ENCODE measurements around the gene ZNF556.

DNA sequence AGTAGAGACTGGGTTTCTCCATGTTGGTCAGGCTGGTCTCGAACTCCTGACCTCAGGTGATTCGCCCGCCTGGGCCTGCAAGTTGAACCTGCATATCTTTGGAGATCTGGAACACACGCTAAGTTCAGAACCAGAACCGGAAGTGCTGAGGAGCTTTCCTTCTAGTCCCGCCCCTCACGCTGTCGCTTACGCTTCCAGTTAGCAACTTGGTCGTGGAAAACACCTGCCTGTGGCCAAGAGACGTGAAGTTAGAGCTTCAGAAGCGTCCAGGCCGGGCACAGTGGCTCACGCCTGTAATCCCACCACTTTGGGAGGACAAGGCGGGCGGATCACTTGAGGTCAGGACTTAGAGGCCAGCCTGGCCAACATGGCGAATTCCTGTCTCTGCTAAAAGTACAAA, 18.6 kb downstream of the ZNF556 start:
- TF ChIP-seq, protein P1, sequence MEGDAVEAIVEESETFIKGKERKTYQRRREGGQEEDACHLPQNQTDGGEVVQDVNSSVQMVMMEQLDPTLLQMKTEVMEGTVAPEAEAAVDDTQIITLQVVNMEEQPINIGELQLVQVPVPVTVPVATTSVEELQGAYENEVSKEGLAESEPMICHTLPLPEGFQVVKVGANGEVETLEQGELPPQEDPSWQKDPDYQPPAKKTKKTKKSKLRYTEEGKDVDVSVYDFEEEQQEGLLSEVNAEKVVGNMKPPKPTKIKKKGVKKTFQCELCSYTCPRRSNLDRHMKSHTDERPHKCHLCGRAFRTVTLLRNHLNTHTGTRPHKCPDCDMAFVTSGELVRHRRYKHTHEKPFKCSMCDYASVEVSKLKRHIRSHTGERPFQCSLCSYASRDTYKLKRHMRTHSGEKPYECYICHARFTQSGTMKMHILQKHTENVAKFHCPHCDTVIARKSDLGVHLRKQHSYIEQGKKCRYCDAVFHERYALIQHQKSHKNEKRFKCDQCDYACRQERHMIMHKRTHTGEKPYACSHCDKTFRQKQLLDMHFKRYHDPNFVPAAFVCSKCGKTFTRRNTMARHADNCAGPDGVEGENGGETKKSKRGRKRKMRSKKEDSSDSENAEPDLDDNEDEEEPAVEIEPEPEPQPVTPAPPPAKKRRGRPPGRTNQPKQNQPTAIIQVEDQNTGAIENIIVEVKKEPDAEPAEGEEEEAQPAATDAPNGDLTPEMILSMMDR (IDR thresholded peaks at IDR 0.05; ENCODE audit: low read depth, low read length): no peak
- TF ChIP-seq, protein P2, sequence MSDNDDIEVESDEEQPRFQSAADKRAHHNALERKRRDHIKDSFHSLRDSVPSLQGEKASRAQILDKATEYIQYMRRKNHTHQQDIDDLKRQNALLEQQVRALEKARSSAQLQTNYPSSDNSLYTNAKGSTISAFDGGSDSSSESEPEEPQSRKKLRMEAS (IDR thresholded peaks at IDR 0.05; ENCODE audit: low read depth, low read length): no peak
- TF ChIP-seq POLR2A (IDR thresholded peaks at IDR 0.05; ENCODE audit: extremely low read depth, insufficient read length) (no peak), MYC (IDR thresholded peaks at IDR 0.05; ENCODE audit: low read depth, low read length) (no peak)

Data from NB4 (cell line).